ENCODE measurements around the gene CENPP.

Gene CENPP

GRCh38 chr9:92612816-92613215 lies 287.1 kb downstream of the CENPP start:
- TF ChIP-seq REST (IDR thresholded peaks at IDR 0.05; ENCODE audit: low read depth) (no peak), EGR1 (IDR thresholded peaks at IDR 0.05) (no peak), EP300 (IDR thresholded peaks at IDR 0.05; ENCODE audit: borderline replicate concordance) (no peak), CEBPB (IDR thresholded peaks at IDR 0.05) (no peak), TCF12 (IDR thresholded peaks at IDR 0.05; ENCODE audit: low read depth) (no peak), TEAD4 (IDR thresholded peaks at IDR 0.05) (no peak), YY1 (IDR thresholded peaks at IDR 0.05; ENCODE audit: low read depth) (no peak), USF1 (IDR thresholded peaks at IDR 0.05) (no peak)

GRCh38 chr9:92613268-92614122 lies 287.7 kb downstream of the CENPP start:
- no peak for TF ChIP-seq EGR1 (IDR thresholded peaks at IDR 0.05)
- TF ChIP-seq CREB1 (IDR thresholded peaks at IDR 0.05; ENCODE audit: low read depth) = no peak
- TF ChIP-seq TCF12 (IDR thresholded peaks at IDR 0.05; ENCODE audit: low read depth) = no peak
- no peak for TF ChIP-seq EP300 (IDR thresholded peaks at IDR 0.05; ENCODE audit: borderline replicate concordance)
- TF ChIP-seq RAD21 (IDR thresholded peaks at IDR 0.05; ENCODE audit: low read depth) = no peak
- no peak for TF ChIP-seq NFIC (IDR thresholded peaks at IDR 0.05)
- no peak for TF ChIP-seq FOXM1 (IDR thresholded peaks at IDR 0.05; ENCODE audit: borderline replicate concordance, low read depth)
- no peak for TF ChIP-seq YY1 (IDR thresholded peaks at IDR 0.05; ENCODE audit: low read depth)
- no peak for TF ChIP-seq ZBTB7A (IDR thresholded peaks at IDR 0.05; ENCODE audit: low read depth)
- TF ChIP-seq MAX (IDR thresholded peaks at IDR 0.05) = no peak
- no peak for TF ChIP-seq TEAD4 (IDR thresholded peaks at IDR 0.05)
- no peak for TF ChIP-seq CEBPB (IDR thresholded peaks at IDR 0.05)
- TF ChIP-seq REST (IDR thresholded peaks at IDR 0.05; ENCODE audit: low read depth) = no peak
- TF ChIP-seq TAF1 (IDR thresholded peaks at IDR 0.05; ENCODE audit: low read depth) = no peak
- no peak for TF ChIP-seq USF1 (IDR thresholded peaks at IDR 0.05)

- TF ChIP-seq RAD21 (IDR thresholded peaks at IDR 0.05; ENCODE audit: low read depth) (no peak), TAF1 (IDR thresholded peaks at IDR 0.05; ENCODE audit: low read depth) (no peak), CEBPB (IDR thresholded peaks at IDR 0.05) (no peak), TCF12 (IDR thresholded peaks at IDR 0.05; ENCODE audit: low read depth) (no peak), EGR1 (IDR thresholded peaks at IDR 0.05) (no peak), YY1 (IDR thresholded peaks at IDR 0.05; ENCODE audit: low read depth) (no peak), MAX (IDR thresholded peaks at IDR 0.05) (no peak), REST (IDR thresholded peaks at IDR 0.05; ENCODE audit: low read depth) (no peak), CREB1 (IDR thresholded peaks at IDR 0.05; ENCODE audit: low read depth) (no peak), FOXM1 (IDR thresholded peaks at IDR 0.05; ENCODE audit: borderline replicate concordance, low read depth) (no peak), NFIC (IDR thresholded peaks at IDR 0.05) (no peak), TEAD4 (IDR thresholded peaks at IDR 0.05) (no peak), EP300 (IDR thresholded peaks at IDR 0.05; ENCODE audit: borderline replicate concordance) (no peak)
Measured at GRCh38 chr9:92614123-92614510, 288.4 kb downstream of the CENPP start.

GRCh38 chr9:92614763-92615461 lies 289.2 kb downstream of the CENPP start:
- TF ChIP-seq EGR1 (IDR thresholded peaks at IDR 0.05) (no peak), ZBTB7A (IDR thresholded peaks at IDR 0.05; ENCODE audit: low read depth) (no peak), REST (IDR thresholded peaks at IDR 0.05; ENCODE audit: low read depth) (no peak), NFIC (IDR thresholded peaks at IDR 0.05) (no peak), EP300 (IDR thresholded peaks at IDR 0.05; ENCODE audit: borderline replicate concordance) (no peak), TCF12 (IDR thresholded peaks at IDR 0.05; ENCODE audit: low read depth) (no peak), USF1 (IDR thresholded peaks at IDR 0.05) (no peak), RAD21 (IDR thresholded peaks at IDR 0.05; ENCODE audit: low read depth) (no peak), YY1 (IDR thresholded peaks at IDR 0.05; ENCODE audit: low read depth) (no peak), MAX (IDR thresholded peaks at IDR 0.05) (no peak), FOXM1 (IDR thresholded peaks at IDR 0.05; ENCODE audit: borderline replicate concordance, low read depth) (no peak), TEAD4 (IDR thresholded peaks at IDR 0.05) (no peak), CREB1 (IDR thresholded peaks at IDR 0.05; ENCODE audit: low read depth) (no peak)

Data from Ishikawa (cell line).